ENCODE results near the gene CFAP53.

GRCh38 chr18:50190236-50190635 lies 76.1 kb downstream of the CFAP53 start:
- no peak for TF ChIP-seq BACH2 (CRISPR knock-in tag; IDR thresholded peaks at IDR 0.05; ENCODE audit: borderline replicate concordance)
- no peak for TF ChIP-seq TCF4 (CRISPR knock-in tag; IDR thresholded peaks at IDR 0.05; ENCODE audit: borderline replicate concordance)
- no peak for TF ChIP-seq ZNF70 (CRISPR knock-in tag; IDR thresholded peaks at IDR 0.05)
- no peak for TF ChIP-seq ZC3H10 (CRISPR knock-in tag; IDR thresholded peaks at IDR 0.05)
- TF ChIP-seq ZFP3 (CRISPR knock-in tag; IDR thresholded peaks at IDR 0.05), result no peak

All from SK-N-SH treated with all-trans-retinoic acid at 6 μM for 48 hours (cell line).